Stimulated activated CD4-positive, alpha-beta T cell treated with anti-CD3 and anti-CD28 coated beads, Interleukin-12 subunit alpha, Interleukin-12 subunit beta, amount 100 ng/mL, for 4 hours (primary cell): ENCODE results near the gene ZSCAN9.

Source experiments
- DNase-seq: peaks from one replicate; pipeline ENCODE4 v3.0.0-alpha.2; 2020

Gene ZSCAN9

GRCh38 chr6:28224131-28225055 lies 682 bp upstream of the ZSCAN9 start:
- DNase-seq: no peak

DNA sequence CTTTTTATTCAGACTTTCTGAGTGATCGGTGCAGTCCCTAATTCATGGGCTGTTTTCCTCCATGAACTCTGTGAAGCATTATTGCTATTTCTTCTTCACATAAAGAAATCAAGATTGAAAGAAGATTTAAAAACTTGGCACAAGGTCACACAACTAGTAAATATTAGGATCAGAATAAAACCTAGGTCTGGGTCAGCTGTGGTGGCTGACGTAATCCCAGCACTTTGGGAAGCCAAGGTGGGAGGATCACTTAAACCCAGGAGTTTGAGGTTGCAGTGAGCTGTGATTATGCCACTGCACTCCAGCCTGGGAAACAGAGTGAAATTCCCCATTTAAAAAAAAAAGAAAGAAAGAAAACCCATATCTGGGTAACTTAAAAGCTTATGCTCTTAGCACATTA lies 1.4 kb downstream of the ZSCAN9 start:
- DNase-seq: no peak

- DNase-seq: no peak
Measured at GRCh38 chr6:28232785-28233184, 7.7 kb downstream of the ZSCAN9 start.

DNA sequence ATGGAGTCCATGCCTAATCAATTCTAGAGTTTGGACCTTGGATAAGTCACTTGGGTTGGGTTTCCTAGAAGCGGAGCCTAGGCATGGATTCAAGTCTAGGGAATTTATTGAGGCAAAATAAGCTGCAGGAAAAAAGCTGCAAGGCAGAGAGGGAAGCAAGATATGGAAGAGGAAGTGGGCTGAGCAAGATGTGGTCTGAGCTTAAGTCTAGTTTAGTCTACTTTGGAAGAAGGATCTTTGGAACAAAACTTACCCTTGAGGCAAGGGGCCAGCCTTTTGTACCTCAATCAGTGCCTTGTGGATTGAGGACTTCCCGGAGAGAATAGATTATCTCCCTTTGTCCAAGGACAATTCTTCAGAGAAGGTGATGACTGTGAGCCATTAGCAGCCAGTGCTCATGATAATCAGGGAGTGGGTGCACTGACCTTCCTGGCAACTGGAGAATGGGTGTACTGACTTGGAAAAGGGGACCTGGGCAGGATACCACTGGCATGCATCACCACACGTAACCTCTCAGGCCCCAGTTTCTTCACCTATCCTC lies 10.9 kb downstream of the ZSCAN9 start:
- no peak for DNase-seq

- DNase-seq: no peak
Measured at GRCh38 chr6:28239636-28240035, 14.6 kb downstream of the ZSCAN9 start.

DNA sequence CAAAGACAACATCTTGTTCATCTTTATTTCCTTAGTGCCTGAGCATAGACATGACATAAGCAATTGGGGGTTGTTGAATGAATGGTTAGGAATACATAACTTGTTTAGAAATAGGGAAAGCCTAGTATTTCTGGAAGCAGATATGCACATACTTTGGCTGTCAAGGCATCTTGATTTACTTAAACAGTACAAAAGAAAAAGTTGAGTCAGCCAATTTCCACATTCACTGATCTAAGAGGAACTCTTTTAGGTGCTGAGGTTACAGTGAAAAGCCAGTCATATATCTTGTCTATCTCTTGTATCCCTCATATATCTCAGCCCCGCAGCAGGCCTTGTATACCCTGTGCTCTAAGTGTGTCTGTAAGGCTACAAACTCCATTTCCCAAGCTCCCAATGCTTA lies 15.4 kb downstream of the ZSCAN9 start:
- DNase-seq: no peak

DNA sequence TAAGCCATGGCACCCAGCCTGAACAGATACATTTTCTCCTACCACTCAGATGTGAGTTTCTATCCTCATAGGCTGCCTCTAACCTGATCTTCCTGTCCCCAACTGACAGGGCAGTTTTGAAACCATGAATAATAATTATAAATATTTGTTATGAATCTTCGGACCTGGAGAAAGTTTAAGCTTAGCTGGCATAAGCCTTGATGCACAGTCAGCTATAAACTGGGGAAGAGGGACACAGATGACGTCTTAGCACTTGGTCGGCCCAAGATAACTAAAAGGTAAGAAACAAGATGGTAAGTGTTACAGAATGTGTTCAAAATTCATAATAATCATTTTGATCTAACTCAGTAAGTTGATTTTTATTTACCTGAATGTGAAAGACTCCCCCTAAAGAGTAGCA lies 18.9 kb downstream of the ZSCAN9 start:
- no peak for DNase-seq

DNA sequence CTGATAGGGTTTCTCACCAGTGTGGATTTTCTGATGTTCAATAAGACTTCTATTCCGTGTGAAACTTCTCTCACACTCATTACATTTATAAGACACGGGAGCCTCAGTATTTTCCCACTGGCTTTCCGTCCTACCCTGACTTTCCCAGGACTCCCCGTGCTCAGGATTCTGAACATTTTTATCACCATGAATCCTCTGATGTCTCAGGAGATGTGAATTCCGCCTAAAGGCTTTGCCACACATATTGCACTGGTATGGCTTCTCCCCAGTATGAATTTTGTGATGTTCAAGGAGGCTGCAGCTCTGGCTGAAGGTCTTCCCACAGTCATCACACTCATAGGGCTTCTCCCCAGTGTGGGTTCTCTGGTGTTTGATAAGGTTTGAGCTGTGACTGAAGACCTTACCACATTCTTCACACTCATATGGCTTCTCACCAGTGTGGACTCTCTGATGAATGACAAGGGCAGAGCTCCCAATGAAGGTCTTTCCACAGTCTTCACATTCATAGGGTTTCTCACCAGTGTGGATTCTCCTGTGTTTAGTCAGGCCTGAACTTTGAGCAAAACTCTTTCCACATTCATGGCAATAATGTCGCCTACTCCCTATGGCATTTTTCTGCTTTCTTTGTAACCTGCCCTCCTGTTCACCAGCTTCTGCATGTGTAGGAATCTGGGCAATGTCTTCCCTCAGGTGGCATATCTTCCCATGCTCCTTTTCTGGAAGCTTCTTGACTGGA lies 20.3 kb downstream of the ZSCAN9 start:
- DNase-seq: no peak

GRCh38 chr6:28248916-28249315 lies 23.8 kb downstream of the ZSCAN9 start:
- no peak for DNase-seq

DNA sequence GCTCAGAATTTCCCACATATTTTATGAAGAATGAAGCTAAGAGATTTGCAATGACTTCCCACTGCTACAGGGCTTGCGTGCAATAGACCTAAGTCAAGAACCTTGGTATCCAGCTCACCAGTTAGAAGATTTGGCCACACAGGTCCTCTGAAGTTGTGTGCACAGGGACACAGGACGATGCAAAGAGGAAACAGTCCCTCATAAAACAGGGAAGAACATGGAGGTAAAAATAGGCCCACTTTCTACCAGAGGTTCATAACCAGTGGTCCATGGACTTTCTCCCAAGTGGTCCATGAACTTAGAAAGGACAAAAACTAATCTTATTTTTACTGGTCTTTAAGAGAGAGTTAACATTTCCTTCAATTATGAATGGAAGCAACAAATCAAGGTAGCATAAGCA lies 25.7 kb downstream of the ZSCAN9 start:
- DNase-seq: no peak

DNA sequence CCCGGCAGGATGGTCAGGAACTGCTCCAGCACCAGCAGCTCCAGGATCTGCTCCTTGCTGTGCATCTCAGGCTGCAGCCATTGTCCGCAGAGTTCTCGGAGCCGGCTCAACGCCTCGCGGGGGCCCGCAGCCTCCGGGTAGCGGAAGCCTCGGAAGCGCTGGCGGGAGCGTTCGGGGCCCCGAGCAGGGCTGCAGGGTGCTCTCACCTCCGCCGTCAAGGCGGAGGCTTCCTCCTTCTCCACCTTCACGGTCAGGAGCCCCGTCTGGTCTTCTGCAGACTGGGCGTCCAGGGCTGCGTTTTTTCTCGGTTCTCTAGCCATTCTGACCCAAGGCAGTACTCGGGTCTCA lies 26.6 kb downstream of the ZSCAN9 start:
- DNase-seq: peak; percentile 30

GRCh38 chr6:28252009-28252975 lies 27.2 kb downstream of the ZSCAN9 start, which contains the start of gene ZKSCAN4:
TSS of gene ZKSCAN4 (minus strand) at chr6:28252269. CDS start at chr6:28251980, 289 bp downstream.
- peak; percentile 81 for DNase-seq

DNA sequence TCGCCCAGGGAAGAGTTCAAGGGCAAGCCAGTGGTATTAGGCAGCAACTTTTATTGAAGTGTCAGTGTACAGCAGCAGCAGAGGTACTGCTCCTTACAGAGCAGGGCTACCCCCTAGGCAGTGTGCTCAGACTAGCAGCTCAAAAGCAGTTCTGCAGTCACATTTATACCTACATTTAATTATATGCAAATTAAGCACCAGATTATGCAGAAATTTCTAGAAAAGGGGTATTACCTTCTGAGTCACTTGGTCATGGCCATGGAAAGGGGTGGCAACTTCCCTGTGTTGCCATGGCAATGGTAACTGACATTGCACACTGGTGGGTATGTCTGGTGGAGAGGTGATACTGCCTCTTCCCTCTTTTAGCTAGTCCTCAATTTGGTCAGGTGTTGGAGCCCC lies 29.0 kb downstream of the ZSCAN9 start:
- DNase-seq: no peak

- no peak for DNase-seq
Measured at GRCh38 chr6:28257042-28257441, 32.0 kb downstream of the ZSCAN9 start.

GRCh38 chr6:28258877-28259777 lies 34.1 kb downstream of the ZSCAN9 start, which contains the start of gene NKAPL:
TSS of gene NKAPL (plus strand) at chr6:28259297. CDS start at chr6:28259372, 75 bp downstream.
- DNase-seq: peak; percentile 63

GRCh38 chr6:28263922-28264321 lies 38.8 kb downstream of the ZSCAN9 start:
- no peak for DNase-seq

- DNase-seq: no peak
Measured at GRCh38 chr6:28264834-28265401, 39.8 kb downstream of the ZSCAN9 start.

- no peak for DNase-seq
Measured at GRCh38 chr6:28266563-28266961, 41.5 kb downstream of the ZSCAN9 start.

DNA sequence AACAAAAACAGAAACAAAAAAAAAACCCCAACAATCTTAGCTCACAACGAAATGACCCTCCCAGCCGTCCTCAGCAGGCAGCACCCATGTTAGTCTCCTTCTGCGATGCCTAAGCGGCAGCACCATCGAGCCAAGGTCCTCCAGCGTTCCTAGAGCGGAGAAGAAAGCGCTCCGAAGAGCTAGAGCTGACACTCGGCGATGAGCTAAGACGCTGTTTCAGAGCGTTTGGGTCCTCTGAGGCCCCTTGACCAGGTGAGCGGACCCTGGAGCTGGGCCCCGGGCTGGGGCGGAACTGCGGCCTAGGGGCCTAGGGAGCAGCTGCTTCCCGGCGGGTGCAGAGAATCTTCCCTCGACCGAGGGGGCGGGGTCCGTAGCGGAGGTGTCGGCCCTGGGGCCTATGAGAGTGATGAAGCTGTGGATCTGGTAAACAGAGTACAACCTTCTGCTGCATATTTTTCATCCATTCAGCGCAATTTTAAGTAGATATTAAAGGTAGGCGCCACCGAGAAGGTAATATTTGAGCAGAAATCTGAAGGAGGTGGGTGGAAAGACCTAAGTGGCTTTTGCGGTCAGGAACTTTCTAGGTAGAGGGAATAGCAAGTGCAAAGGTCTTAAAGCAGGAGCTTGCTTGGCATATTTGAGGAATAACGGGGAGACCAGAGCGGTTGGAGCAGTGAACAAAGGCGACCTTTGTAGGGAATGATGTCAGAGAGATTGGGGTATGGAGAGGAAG lies 42.1 kb downstream of the ZSCAN9 start, which contains the start of gene ZSCAN26:
Gene ZSCAN26 (plus strand): TSS at position 182 of the 733 bp plus-strand sequence. CDS start 4,777 bp downstream, outside the sequence.
- peak; percentile 83 for DNase-seq

- no peak for DNase-seq
Measured at GRCh38 chr6:28267695-28268059, 42.6 kb downstream of the ZSCAN9 start.
